ENCODE results near the gene FAM118B.
A peak's percentile ranks its signal among the peaks of the same experiment; 100 is the strongest.

The FAM118B gene

DNA sequence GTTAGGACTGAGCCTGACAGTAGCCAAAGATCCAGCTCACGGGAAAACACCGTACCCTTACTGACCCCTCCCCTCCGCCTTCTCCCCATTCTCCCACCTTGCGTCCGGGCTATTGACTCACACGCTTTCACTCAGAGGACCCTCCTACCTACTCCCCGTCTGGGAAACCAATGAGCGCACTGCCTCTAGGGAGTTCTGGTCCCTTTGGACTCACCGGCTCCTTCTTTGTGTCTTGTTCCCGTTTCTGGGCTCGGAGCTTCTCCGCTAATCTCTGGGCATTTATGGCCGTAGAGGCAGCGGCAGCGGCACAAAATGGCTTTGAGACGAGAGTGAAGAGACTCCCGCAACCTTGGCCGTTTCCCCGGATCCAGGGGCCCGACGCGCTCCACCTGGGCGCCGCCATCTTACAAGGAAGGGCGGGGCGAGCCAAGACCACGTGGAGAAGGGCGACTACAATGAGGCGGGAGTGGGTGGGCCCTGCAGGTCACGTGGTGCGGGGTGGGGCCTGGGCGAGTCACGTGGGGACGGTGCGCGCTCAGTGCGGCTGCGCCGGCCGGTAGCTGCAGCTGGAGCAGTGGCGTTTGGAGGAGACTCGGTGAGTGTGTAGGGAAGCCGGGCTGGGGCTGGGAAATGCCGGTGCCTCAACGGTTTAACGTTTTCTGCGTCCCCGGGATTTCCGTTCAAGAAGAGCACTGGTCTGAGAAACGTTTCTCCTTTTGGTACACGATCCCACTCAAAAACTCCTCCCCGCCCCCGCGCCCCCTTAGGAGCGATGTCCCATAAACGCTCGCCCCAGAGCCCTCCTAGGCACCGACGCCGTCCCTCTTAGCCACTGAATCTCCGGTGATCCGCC lies at the start of gene FAM118B, which contains the start of gene RPUSD4:
FAM118B (plus strand) TSS at position 547 of the 853 bp plus-strand sequence. CDS start 23,220 bp downstream, outside the sequence.
RPUSD4 (minus strand) TSS at position 415 of the 853 bp plus-strand sequence; CDS start at position 403, 12 bp downstream.
- DNase-seq: peak; percentile 98 to 99

DNA sequence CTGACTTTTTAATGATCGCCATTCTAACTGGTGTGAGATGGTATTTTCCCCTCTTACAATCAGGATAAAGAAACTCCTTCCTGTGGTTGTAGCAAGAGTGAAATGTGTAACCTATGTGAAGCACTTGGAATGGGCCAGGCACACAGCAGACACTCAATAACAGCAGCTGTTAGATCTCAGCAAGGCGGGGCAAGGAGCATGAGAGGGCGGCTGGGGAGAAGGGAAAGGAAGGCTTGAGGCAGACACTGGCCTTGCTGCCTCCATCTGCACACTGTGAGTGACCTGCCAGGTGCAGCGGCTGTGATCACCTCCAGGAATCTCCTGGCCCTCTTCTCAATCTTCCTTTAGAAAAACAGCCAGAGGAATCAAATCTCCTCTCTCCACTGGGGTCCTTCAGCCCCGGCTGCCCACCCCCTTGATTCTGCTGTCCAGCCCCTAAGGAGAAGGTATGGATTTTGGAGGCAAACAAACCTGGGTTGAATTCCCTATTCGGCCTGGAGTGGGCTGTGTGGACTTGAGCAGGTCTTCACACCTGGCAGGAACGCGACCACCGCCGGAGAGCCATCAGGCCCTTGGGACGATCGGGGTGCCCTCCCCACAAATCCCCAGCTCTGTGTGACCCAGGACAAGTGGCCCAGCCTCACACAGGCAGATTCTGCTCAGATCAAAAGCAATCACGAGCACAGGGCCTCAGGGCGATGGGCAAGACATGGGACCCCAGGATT lies 49.1 kb upstream of the FAM118B start:
- TF ChIP-seq GATA1 (IDR thresholded peaks at IDR 0.05; ENCODE audit: low read depth, low read length) (no peak), POLR2A (IDR thresholded peaks at IDR 0.05; ENCODE audit: low read length) (no peak)
- no peak for DNase-seq

More for the DNA sequence above, at the start of gene FAM118B, which contains the start of gene RPUSD4:
- TF ChIP-seq POLR2A (IDR thresholded peaks at IDR 0.05; ENCODE audit: low read length): peak; percentile 88
- no peak for TF ChIP-seq GATA1 (IDR thresholded peaks at IDR 0.05; ENCODE audit: low read depth, low read length)

DNA sequence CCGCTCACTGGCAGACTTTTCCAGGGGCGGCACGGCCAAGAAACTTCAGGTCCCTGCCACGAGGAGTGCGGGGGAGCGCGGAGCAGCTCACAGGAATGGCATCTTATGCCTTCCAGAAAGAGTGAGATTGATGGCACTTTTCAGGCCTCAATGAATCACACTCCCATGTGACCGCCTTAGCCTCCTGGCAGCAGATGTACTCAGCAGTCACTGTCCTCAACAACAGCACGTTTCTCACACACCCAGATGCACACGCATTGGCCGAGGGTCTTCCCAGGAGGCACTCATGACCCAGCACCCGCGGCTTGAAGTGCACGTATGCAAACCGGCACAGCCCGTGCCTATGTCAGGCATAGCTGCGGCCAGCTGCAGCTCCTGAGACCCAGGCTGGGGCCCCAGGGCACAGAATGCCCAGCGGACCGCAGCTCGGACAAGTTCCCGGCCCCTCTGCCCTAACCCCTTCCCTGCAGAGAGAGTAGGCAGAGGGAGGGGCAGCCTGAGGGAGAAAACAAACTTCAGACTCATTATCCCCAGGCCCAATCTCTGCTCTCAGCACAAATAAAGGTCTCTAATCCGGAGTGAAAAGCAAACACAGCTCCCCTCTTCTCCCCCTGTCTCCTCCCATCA lies 48.4 kb upstream of the FAM118B start:
- no peak for DNase-seq
- TF ChIP-seq GATA1 (IDR thresholded peaks at IDR 0.05; ENCODE audit: low read depth, low read length): no peak
- no peak for TF ChIP-seq POLR2A (IDR thresholded peaks at IDR 0.05; ENCODE audit: low read length)

DNA sequence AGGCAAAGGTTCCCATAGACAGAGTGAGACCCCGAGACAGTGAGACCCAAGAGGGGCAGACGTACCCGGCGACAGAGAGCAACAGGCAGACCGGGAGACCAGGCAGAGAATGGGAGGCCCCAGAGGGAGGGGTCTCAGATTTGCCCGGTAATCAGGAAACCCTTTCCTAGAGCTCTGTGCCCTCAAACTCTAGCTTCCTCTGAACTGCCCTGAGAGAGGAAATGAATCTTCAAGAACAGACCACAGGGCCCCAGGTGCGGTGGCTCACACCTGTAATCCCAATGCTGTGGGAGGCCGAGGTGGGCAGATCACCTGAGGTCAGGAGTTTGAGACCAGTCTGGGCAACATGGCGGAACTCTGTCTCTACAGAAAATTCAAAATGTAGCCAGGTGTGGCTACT lies 47.8 kb upstream of the FAM118B start:
- DNase-seq: no peak
- TF ChIP-seq GATA1 (IDR thresholded peaks at IDR 0.05; ENCODE audit: low read depth, low read length) (no peak), POLR2A (IDR thresholded peaks at IDR 0.05; ENCODE audit: low read length) (no peak)

DNA sequence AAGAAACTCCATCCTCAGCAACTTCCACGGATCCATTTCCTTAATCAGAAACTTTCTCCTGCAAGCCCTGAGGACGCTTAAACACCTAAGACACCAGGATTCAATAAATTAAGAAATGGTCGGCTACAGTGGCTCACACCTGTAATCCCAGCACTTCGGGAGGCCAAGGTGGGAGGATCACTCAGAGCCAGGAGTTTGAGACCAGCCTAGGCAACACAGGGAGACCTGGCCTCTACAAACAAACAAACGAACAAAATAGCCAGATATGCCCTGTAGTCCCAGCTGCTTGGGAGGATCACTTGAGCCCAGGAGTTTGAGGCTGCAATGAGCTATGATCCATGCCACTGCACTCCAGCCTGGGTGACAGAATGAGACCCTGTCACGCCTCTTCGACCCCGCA lies 46.8 kb upstream of the FAM118B start:
- TF ChIP-seq GATA1 (IDR thresholded peaks at IDR 0.05; ENCODE audit: low read depth, low read length): no peak
- no peak for DNase-seq

DNA sequence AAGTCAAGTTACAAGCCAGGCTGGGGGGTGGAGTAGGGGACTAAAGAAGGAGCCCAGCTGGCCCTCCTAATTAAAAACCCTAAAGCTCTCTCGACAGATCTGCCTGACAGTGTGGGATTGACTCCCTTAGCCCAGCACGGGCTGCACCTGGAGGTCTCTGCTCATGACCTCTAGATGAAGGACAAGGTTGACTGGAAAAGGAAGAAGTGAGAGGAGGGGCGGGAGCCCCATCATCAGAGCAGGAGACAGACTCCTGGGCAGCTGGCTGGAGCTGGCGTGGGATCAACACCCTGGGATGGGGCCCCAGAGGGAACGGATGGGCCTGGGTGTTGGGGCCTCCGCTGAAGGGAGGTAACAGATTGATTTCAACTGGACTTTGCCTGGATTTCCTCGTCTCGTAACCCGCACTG lies 46.3 kb upstream of the FAM118B start:
- TF ChIP-seq POLR2A (IDR thresholded peaks at IDR 0.05; ENCODE audit: low read length): no peak
- TF ChIP-seq GATA1 (IDR thresholded peaks at IDR 0.05; ENCODE audit: low read depth, low read length): no peak
- DNase-seq: no peak

DNA sequence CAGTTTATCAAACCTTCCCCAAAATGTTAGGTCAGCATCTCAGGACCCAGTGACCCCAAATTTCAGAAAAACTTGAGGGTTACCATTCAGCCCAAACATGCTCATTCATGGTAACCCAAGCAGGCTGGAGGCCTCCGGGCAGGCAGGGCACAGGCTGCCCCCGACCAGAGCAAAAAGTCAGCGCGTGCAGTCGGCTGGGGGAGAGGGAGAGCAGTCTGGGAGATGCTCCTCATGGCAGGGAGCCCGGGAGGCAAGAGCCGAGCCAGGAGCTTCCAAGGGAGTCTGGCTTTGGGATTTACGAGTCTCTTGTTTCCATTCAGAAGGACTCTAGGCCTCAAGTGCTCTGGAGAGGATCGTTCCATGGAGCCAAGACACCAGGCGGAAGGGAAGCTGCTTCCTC lies 45.8 kb upstream of the FAM118B start:
- TF ChIP-seq POLR2A (IDR thresholded peaks at IDR 0.05; ENCODE audit: low read length) (no peak), GATA1 (IDR thresholded peaks at IDR 0.05; ENCODE audit: low read depth, low read length) (no peak)
- no peak for DNase-seq

DNA sequence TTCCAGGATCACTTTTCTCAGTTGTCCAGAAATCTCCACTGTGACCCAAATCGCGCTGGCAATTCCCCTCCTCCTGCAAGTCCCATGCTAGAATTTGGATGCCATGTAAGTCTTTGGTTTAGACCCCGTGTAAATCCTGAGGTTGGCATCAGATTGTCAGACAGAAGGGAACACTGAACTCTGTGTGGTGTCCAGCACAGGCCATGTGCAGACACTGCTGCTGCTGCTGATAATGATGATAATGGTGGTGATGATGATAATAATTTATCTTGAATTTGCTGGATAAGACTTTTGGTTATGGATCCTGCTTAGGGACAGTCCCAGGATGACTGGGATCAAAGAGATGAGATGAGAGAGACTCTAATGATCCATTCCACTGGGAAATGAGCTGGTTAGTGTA lies 45.2 kb upstream of the FAM118B start:
- DNase-seq: no peak
- TF ChIP-seq GATA1 (IDR thresholded peaks at IDR 0.05; ENCODE audit: low read depth, low read length) (no peak), POLR2A (IDR thresholded peaks at IDR 0.05; ENCODE audit: low read length) (no peak)

DNA sequence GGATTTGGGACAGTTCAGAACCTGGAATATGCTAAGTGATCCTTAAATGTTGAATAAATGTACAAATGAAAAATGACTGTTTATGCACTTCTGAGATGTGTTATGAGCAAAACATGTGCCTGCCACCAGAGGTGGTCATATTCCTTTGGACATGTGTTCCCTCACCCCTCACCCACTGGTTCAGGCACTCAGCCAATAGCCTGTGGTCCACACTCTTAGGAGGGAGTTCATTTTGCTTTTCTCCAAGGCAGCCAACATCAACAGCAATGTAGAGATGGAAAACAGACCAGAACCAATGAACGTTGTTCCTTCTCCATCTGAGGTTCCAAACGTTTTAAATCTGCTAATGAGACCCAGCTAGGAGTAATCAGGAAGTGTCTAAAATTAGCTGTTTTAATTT lies 44.1 kb upstream of the FAM118B start:
- TF ChIP-seq GATA1 (IDR thresholded peaks at IDR 0.05; ENCODE audit: low read depth, low read length) (no peak), POLR2A (IDR thresholded peaks at IDR 0.05; ENCODE audit: low read length) (no peak)
- DNase-seq: no peak

DNA sequence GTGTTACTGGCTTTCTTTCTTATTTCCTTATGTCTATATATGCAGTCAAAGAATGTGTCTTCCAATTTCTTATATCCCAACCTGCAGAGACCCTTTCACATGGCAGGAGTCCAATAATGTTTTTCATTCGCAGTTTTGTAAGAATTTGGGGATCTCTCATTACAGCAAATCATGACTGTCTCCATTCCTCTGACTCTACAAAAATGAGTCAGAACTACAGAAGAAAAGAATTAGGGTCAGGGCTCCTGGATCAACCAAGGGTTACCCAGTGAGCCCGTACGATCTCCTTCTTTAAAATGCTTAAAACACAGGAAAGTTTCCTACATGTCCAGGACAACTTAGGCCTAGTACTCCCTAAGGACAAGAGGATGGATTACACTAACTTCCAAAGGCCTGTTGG lies 42.3 kb upstream of the FAM118B start:
- TF ChIP-seq POLR2A (IDR thresholded peaks at IDR 0.05; ENCODE audit: low read length) (no peak), GATA1 (IDR thresholded peaks at IDR 0.05; ENCODE audit: low read depth, low read length) (no peak)
- no peak for DNase-seq

DNA sequence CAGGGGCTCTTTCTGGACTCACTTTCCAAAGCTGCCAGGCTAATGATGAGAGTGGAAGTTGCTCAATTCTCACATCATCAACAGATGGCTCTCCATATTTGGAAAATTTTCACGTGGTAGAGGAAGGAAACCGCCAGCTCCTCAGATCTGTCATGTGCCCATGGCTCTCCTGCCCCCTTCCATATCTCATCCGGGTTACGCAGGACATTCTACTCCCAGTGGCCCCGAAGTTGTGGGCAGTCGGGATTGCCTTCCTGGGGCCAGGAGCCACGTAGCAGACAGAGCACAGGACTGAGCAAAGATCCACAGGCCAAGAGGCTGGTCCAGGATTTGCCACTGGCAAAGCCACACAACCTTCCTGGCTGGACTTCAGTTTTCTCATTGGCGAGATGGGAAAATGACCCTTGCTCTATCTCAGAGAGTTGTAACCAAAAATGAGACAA lies 39.0 kb upstream of the FAM118B start:
- DNase-seq: no peak

DNA sequence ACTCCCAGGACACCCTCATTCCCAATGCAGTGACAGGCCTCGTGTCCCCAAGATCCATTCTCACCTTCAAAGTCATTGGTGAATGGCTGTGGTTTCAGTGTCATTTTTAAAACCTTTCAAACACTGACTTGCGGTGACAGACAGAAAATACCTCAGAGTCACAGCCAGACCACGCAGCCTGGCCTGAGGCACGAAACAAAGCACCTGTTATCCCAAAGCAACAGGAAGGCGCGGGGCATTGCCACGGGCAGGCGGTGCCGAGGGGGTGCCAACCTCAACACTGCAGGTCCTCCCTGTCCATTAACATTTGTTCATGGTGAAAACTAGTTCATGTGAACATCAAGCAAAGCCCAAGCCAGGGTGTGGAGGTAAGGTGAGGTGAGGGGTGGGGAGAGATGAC lies 38.3 kb upstream of the FAM118B start:
- no peak for DNase-seq
- TF ChIP-seq GATA1 (IDR thresholded peaks at IDR 0.05; ENCODE audit: low read depth, low read length) (no peak), POLR2A (IDR thresholded peaks at IDR 0.05; ENCODE audit: low read length) (no peak)

More for the DNA sequence above, 39.0 kb upstream of the FAM118B start:
- TF ChIP-seq GATA1 (IDR thresholded peaks at IDR 0.05; ENCODE audit: low read depth, low read length) (no peak), POLR2A (IDR thresholded peaks at IDR 0.05; ENCODE audit: low read length) (no peak)

DNA sequence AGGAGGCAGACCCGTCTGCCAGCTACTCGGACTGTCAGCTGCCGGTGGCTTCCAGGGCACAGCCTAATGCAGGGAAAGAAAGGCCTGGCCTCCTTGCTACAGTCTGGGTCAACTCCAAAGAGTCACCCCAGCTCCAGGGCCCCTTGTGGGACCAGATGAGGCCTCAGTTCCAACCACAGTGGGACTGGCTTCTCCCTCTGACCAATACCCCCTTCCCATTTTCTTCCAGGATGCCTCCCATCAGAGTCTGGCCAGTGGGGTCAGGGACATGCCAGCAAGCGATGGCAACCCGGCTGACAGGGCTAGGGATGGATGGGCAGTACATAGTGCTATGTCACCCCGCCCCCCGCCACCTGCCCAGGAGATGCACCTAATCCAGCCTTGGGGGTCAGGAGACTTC lies 36.8 kb upstream of the FAM118B start:
- TF ChIP-seq POLR2A (IDR thresholded peaks at IDR 0.05; ENCODE audit: low read length) (no peak), GATA1 (IDR thresholded peaks at IDR 0.05; ENCODE audit: low read depth, low read length) (no peak)
- DNase-seq: no peak

DNA sequence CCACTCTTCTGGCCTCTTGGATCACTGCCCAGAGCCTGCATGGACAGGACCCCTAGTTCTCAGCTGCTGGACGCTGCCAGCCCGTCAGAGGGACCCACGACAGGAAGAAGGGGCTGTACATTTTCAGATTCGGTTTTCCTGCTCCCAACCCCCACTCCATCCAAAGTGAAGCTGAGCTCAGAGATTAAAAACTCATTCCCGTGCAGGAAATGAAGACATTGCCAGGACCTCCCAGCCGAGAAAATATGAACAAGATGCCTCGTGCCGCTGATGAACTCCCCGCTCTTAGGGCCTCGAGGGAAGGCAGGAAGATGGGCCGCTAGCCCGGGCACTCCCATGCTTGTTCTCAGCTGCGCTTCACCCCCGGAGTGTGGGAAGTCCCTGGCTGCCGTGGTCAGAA lies 36.2 kb upstream of the FAM118B start:
- DNase-seq: no peak
- TF ChIP-seq GATA1 (IDR thresholded peaks at IDR 0.05; ENCODE audit: low read depth, low read length) (no peak), POLR2A (IDR thresholded peaks at IDR 0.05; ENCODE audit: low read length) (no peak)
